Activated effector memory CD4-positive, alpha-beta T cell treated with anti-CD3 and anti-CD28 coated beads, Interleukin-2, amount 50 U/mL, for 16 hours (primary cell): ENCODE measurements around the gene ARMC2.
"Not testable (repeated sequence)": the region's sequence is repeated elsewhere in the genome, so short reads cannot be mapped to it uniquely, and the experiment has no call there.

Source experiments
- DNase-seq: peaks from one replicate; pipeline ENCODE4 v3.0.0-alpha.2; 2020

ARMC2 gene

GRCh38 chr6:108848116-108848868 is at the start of gene ARMC2:
ARMC2 (plus strand) TSS chr6:108848422; CDS start chr6:108854268, 5,846 bp downstream.
- DNase-seq: peak; percentile 96

DNA sequence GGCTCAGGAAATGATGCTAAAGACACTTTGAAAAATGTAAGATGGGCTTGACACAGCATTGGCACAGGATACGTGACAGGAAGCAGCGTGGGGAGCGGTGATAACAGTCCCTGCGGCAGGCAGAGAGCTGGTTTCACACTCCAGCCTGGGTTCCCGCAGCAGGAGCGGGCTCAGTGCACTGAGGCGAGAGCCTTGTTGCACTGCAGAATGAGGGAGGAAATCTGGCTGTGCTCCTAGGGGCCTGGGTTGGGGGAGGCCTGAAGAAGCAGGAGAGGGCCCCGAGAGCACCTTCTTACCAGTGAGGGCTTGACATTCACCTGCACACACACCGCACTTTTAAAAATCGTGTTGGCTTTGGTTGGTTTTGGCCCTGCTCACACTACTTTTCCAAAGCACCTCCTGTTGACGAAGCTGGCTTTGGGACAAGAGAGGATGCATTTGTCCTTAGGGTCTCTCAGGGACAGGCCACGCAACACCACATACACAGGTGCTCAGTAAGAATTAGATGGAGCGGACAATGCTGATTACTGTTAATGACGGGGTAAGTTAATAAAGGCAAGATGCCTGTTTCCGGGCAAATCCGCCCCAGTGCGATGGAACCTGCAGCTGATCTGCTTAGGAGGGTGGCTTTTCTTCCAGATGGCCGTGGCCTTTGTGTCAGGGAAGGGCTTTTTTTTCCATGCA is 49.4 kb upstream of the ARMC2 start:
- DNase-seq: peak; percentile 78

DNA sequence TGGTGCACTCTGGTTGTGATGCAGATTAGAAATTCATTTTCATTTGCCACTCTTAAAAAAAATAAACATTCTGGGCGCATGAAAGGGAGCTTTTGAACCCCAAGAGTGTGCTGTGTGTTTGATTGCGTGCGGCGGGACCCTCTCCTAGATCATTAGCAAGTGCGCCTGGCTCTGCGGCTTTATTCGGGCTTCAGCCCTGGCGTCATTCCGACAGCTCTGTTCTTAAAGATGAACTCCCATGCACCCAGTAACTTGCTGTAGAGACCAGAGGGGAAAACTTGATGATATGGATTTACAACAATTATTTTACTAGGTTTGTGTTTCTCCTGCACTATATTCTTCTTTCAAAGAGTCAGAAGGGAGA is 48.9 kb upstream of the ARMC2 start:
- DNase-seq: no peak

- DNase-seq: no peak
Observed at GRCh38 chr6:108799791-108800190, 48.4 kb upstream of the ARMC2 start.

DNA sequence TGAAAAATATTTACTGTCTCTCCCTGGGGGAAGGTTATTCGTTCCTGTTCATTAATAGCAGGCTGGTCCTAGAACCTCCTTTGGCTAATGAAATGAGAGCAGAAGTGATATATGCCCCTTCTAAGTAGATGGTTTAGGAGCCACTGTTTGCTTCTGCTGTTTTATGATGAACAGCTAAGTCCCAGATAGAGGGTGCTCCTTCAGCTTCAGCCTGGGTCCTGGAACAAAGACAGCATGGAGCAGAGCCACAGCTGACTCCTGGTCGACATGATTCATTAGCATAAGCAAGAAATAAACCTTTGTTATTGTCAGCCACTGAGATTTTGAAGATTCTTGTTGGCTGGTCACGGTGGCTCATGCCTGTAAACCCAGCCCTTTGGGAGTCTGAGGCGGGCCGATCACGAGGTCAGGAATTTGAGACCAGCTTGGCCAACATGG is 47.8 kb upstream of the ARMC2 start:
- DNase-seq: no peak

- no peak for DNase-seq
Observed at GRCh38 chr6:108801366-108801765, 46.9 kb upstream of the ARMC2 start.

GRCh38 chr6:108803982-108804490 is 44.2 kb upstream of the ARMC2 start:
- no peak for DNase-seq

- DNase-seq: no peak
Observed at GRCh38 chr6:108804956-108805355, 43.3 kb upstream of the ARMC2 start.

- no peak for DNase-seq
Observed at GRCh38 chr6:108805611-108806167, 42.5 kb upstream of the ARMC2 start.

DNA sequence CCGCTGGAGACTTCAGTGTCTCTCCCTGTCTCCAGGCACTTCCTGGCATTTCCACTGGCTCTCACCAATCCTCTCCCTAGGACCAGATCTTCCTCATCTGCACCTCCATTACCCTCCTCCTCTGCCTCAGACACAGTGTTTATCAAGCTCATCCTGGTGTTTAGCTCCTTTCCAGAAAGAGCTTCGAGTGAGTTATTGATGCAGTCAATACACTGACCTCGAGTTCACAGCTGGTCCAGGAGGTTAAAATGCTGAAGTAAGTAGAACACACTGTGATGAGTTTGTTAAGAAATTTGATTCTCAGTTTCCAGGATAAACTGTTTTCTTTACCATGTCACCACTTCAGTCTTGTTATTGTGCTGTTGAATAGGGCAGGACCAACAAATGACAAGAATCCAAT is 42.1 kb upstream of the ARMC2 start:
- DNase-seq: no peak

DNA sequence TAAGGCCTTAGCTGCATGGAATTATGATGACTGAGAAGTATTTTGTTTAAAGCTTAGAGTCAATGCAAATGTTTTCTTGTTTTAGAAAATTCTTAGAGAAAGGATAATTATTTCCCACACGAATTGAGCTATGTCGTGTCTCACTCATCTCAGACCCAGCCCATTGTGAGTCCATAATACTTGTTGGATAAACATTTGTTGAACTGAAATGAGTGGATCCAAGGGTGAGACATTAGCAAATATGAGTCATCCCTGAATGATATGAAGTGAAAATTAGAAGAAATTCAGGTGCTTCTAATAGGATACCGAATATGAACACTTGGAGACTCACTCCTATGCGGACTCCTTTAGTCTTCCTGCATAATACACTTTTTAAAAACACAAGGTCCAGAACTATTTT is 41.6 kb upstream of the ARMC2 start:
- no peak for DNase-seq

GRCh38 chr6:108807928-108808327 is 40.3 kb upstream of the ARMC2 start:
- no peak for DNase-seq

DNA sequence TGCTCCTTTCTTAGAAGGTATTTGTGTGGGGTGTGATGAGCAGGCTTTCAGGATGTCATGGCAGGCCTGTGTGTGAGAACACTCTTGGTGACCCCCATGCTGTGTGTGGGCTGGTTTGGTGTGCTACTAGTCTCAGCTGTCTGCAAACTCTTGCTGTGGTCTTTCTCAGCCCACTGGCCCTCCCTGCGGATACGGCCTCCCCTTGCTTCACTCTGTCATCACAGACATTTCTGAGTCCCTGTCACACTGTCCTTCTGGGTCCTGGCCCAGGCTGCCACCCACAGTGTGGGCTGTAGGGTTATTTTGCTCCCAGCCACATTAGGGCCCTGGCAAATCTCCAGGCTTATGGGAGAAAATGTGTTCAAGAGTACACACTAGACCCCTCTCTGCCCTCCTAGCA is 39.0 kb upstream of the ARMC2 start:
- DNase-seq: no peak

GRCh38 chr6:108810057-108810643 is 38.1 kb upstream of the ARMC2 start:
- DNase-seq: no peak

DNA sequence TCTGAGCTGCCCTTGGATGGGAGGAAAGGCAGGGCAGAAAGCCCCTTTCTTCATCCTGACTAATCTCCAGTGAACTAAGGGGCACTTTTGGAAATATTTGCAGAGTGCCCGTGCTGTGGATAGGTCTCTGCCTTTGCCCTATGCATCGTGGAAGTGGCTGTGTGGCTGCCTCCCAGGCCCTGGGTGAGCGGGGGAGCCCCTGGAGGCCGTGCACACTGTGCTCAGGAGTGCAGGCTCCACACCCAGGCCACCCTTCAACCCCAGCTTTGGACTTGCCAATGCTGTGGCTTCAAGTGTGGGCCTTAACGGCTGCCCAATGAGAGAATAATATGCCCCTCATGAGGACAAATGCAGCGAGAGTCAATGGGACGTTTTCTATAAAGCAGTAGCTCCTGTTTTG is 36.7 kb upstream of the ARMC2 start:
- DNase-seq: no peak

- DNase-seq: not testable (repeated sequence)
Observed at GRCh38 chr6:108813218-108813617, 35.0 kb upstream of the ARMC2 start.

DNA sequence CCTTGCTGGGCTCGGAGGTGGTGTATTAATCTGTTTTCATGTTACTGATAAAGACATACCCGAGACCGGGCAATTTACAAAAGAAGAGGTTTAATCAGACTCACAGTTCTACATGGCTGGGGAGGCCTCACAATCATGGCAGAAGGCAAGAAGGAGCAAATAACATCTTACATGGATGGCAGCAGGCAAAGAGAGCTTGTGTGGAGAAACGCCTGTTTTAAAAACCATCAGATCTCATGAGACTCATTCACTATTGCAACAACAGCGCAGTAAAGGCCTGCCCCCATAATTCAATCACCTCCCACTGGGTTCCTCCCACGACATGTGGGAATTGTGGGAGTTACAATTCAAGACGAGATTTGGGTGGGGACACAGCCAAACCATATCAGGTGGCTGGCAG is 30.9 kb upstream of the ARMC2 start:
- not testable (repeated sequence) for DNase-seq

DNA sequence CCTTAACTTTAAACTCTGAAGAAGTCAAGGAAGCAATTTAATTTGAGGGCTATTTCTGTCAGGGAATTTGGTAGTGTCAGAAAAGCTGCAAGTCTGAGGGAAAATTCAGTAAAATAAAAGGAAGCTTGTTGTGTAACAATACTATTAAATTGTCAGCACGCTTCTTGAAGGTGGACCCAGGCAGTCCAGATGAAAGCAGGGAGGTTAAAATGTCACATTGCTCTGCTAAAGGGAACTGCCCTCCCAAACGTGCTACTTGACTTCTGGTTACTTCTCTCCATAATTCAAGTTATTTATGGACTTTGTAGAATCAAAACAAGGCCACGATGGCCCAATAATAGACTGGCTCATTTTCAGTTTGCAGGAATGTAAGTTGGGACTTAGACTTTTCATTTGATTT is 28.2 kb upstream of the ARMC2 start:
- no peak for DNase-seq

GRCh38 chr6:108822401-108822800 is 25.8 kb upstream of the ARMC2 start:
- DNase-seq: no peak

- DNase-seq: no peak
Observed at GRCh38 chr6:108825326-108825725, 22.9 kb upstream of the ARMC2 start.

GRCh38 chr6:108831104-108831503 is 17.1 kb upstream of the ARMC2 start:
- no peak for DNase-seq

DNA sequence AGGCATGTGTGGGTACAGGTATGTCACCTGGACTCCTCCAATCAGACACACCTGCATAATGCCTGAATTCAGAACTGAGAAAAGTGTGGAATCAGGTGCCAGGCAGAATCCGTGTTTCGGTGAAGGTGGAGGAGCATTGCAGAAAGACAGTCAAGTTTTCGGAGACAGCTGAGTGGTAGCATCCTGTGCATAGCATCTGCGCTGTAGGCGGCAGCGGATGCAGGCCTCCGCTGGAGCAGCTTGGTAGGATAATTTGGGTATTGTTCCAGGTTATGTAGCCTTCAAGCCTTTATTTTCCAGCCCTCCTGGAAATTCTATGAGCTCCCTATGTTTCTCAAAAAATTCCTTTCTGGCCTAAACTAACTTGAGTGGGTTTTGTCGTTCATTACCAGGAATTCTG is 15.5 kb upstream of the ARMC2 start:
- no peak for DNase-seq

DNA sequence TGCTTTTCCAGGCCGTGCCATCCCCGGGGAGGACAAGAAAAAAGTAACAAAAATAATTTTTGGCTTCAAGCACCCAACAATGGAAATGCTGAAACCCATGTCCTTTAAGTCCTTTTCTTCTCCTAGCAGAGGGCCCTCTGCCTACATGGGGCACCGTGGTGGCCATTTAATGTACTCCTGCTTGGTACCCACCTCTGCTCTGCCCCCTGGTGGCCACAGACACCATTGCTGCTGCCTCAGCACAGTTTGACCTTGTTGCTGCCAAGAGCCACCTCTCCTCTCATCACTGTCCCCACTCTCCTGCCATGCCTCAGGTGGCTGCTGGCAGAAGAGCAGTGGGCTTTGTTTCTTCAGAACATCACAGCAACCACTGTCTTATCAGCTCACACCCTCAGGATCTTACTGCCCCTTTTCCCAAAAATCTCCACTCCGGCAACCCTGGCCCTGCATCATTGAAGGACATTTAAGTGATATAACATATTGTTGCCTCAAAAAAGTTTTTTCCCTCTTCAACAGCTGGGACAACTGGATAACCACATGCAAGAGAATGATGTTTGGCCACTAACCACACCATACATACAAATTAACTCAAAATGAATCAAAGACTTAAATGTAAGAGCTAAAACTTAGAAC is 12.9 kb upstream of the ARMC2 start:
- DNase-seq: peak; percentile 94
